Measurements from ENCODE around the gene ANXA11. TPM values are rescaled to one million over a fixed set of nuclear protein-coding genes. Genes with fewer than 3 reads are reported as not detected.

Gene ANXA11
- total and polyA plus RNA-seq, 2 of the 8 experiments (the other 6 are each of a cell fraction or from before 2014, with no cell fraction given), result 40.5 to 84.9 TPM

GRCh38 chr10:80136134-80136571 lies 69.2 kb downstream of the ANXA11 start (continued):
- TF ChIP-seq CHD7 (IDR thresholded peaks at IDR 0.05; ENCODE audit: insufficient replicate concordance, low read length) (no peak), KDM1A (IDR thresholded peaks at IDR 0.05; ENCODE audit: borderline replicate concordance, low read length) (no peak), SP4 (IDR thresholded peaks at IDR 0.05; ENCODE audit: low read length) (no peak)
